ENCODE data around the gene AKAP6. TPM values are rescaled to one million over a fixed set of nuclear protein-coding genes. Genes with fewer than 3 reads are reported as not detected.

The AKAP6 gene
- total and polyA plus RNA-seq, 2 of the 8 experiments (the other 6 are each of a cell fraction or from before 2014, with no cell fraction given), result 0.09 to 0.89 TPM

GRCh38 chr14:32744811-32745445 is 415.8 kb downstream of the AKAP6 start (continued):
- TF ChIP-seq NRF1 (IDR thresholded peaks at IDR 0.05; ENCODE audit: low read depth, low read length) (no peak), RAD21 (IDR thresholded peaks at IDR 0.05 in 1 of 2, conservative IDR thresholded peaks at IDR 0.05 in 1 of 2; ENCODE audit: low read depth in 2 of 2, low read length in 2 of 2) (no peak), TAF7 (optimal IDR thresholded peaks at IDR 0.05; ENCODE audit: borderline replicate concordance, low read depth, low read length) (no peak), MAFK (IDR thresholded peaks at IDR 0.05; ENCODE audit: low read depth, low read length) (no peak), CEBPB (IDR thresholded peaks at IDR 0.05; ENCODE audit: low read depth, low read length) (no peak)
